AG10803 (cell line): ENCODE measurements around the gene CHN2.

Experiments
- DNase-seq: peaks from one replicate; pipeline ENCODE4 v3.0.0; 2010; ENCODE audit warnings: low read depth
- H3K4me3 ChIP-seq: 2 replicates; pipeline ENCODE4 v1.5.1; 2011; ENCODE audit warnings: mild to moderate bottlenecking, low read length, control low read depth
- CTCF ChIP-seq: conservative IDR thresholded peaks from 2 replicates; pipeline ENCODE4 v1.5.1; 2011; ENCODE audit warnings: mild to moderate bottlenecking, low read length, control low read depth, inconsistent platforms

CHN2 gene

GRCh38 chr7:29297194-29297890 is 102.8 kb downstream of the CHN2 start:
- no peak for TF ChIP-seq CTCF
- no peak for DNase-seq
- no peak overlapping the region for H3K4me3 ChIP-seq

- DNase-seq = no peak
- no peak for TF ChIP-seq CTCF
- H3K4me3 ChIP-seq = no peak overlapping the region
These were observed 104.5 kb downstream of the CHN2 start for GRCh38 chr7:29299086-29299485.

GRCh38 chr7:29300026-29300480 is 105.5 kb downstream of the CHN2 start:
- TF ChIP-seq CTCF = no peak
- DNase-seq = no peak
- H3K4me3 ChIP-seq = no peak overlapping the region

GRCh38 chr7:29300649-29301048 is 106.1 kb downstream of the CHN2 start:
- H3K4me3 ChIP-seq = no peak overlapping the region
- no peak for TF ChIP-seq CTCF
- DNase-seq = no peak

- H3K4me3 ChIP-seq = no peak overlapping the region
- no peak for TF ChIP-seq CTCF
- no peak for DNase-seq
These were observed 108.3 kb downstream of the CHN2 start for GRCh38 chr7:29302666-29303395.

- TF ChIP-seq CTCF = no peak
- DNase-seq = no peak
- H3K4me3 ChIP-seq = no peak overlapping the region
These were observed 110.2 kb downstream of the CHN2 start for GRCh38 chr7:29304756-29305155.
